Keratinocyte (primary cell): ENCODE results near the gene WTIP. TPM values are rescaled to one million over a fixed set of nuclear protein-coding genes. Genes with fewer than 3 reads are reported as not detected.

Experiments used
- DNase-seq: peaks from one replicate; pipeline ENCODE4 v3.0.0-alpha.2; 2011; ENCODE audit warnings: low read depth, missing footprints, low spot score
- FAIRE-seq: peaks from 2 replicates; lab custom pipeline; 2011; peaks lifted over from hg19 to GRCh38; lab: Jason Lieb, UNC
- H2AFZ ChIP-seq: 2 replicates; pipeline ENCODE4 v1.6.0; 2012; ENCODE audit warnings: low read length, control low read depth, inconsistent platforms; ENCODE audit not compliant: control insufficient read depth
- H3K27ac ChIP-seq: 2 replicates; pipeline ENCODE4 v1.5.1; 2011; ENCODE audit warnings: low read length; ENCODE audit not compliant: control insufficient read depth, insufficient read depth
- H3K27me3 ChIP-seq: 3 replicates; pipeline ENCODE4 v1.6.0; 2011; ENCODE audit warnings: low read length; ENCODE audit not compliant: control insufficient read depth, insufficient read depth; ENCODE audit errors: extremely low read depth
- H3K36me3 ChIP-seq, 2 experiments: 2 replicates in 1 of 2; 3 replicates in 1 of 2; pipeline ENCODE4 v1.5.1; 2011; ENCODE audit warnings: low read length in 2 of 2, mild to moderate bottlenecking in 1 of 2; ENCODE audit not compliant: control insufficient read depth in 2 of 2, insufficient read depth in 2 of 2; ENCODE audit errors: extremely low read depth in 1 of 2
- H3K4me1 ChIP-seq: 3 replicates; pipeline ENCODE4 v1.5.1; 2011; ENCODE audit warnings: low read length; ENCODE audit not compliant: control insufficient read depth, insufficient read depth; ENCODE audit errors: extremely low read depth
- H3K4me2 ChIP-seq: 3 replicates; pipeline ENCODE4 v1.6.0; 2011; ENCODE audit warnings: low read depth, low read length; ENCODE audit not compliant: control insufficient read depth, insufficient read depth; ENCODE audit errors: extremely low read depth
- H3K4me3 ChIP-seq, 3 experiments: fragments of 200-600 bp in 1 of 3; sonication (generic) in 1 of 3; 2 replicates in 2 of 3; 3 replicates in 1 of 3; pipeline ENCODE4 v1.5.1; 2011 to 2016; ENCODE audit warnings: low read length in 3 of 3, mild to moderate bottlenecking in 3 of 3, control low read depth in 2 of 3, inconsistent platforms in 1 of 3, low read depth in 1 of 3, mixed read lengths in 1 of 3, mixed run types in 1 of 3, moderate library complexity in 1 of 3; ENCODE audit not compliant: control insufficient read depth in 2 of 3, insufficient read depth in 2 of 3; ENCODE audit errors: extremely low read depth in 1 of 3
- H3K79me2 ChIP-seq: 2 replicates; pipeline ENCODE4 v1.6.0; 2012; ENCODE audit warnings: low read length; ENCODE audit not compliant: control insufficient read depth, insufficient read depth
- H3K9ac ChIP-seq: 3 replicates; pipeline ENCODE4 v1.6.0; 2011; ENCODE audit warnings: low read length; ENCODE audit not compliant: control insufficient read depth, insufficient read depth; ENCODE audit errors: extremely low read depth
- H3K9me1 ChIP-seq: 3 replicates; pipeline ENCODE4 v1.6.0; 2011; ENCODE audit warnings: low read length; ENCODE audit not compliant: control insufficient read depth, insufficient read depth; ENCODE audit errors: extremely low read depth
- H3K9me3 ChIP-seq: 2 replicates; pipeline ENCODE4 v1.5.1; 2012; ENCODE audit warnings: low read depth, low read length; ENCODE audit not compliant: control insufficient read depth
- H4K20me1 ChIP-seq: 3 replicates; pipeline ENCODE4 v1.6.0; 2011; ENCODE audit warnings: low read length; ENCODE audit not compliant: control insufficient read depth, insufficient read depth; ENCODE audit errors: extremely low read depth
- CTCF ChIP-seq, 3 experiments: IDR thresholded peaks in 1 of 3; conservative IDR thresholded peaks in 1 of 3; optimal IDR thresholded peaks in 1 of 3; 2 replicates in 2 of 3; 3 replicates in 1 of 3; pipeline versions ENCODE3 to v1.5.1; 2011; ENCODE audit warnings: low read length in 3 of 3, mild to moderate bottlenecking in 3 of 3, moderate library complexity in 2 of 3, control low read depth in 1 of 3, inconsistent platforms in 1 of 3; ENCODE audit not compliant: insufficient read depth in 2 of 3; ENCODE audit errors: extremely low read depth in 1 of 3
- EZH2 ChIP-seq: IDR thresholded peaks from one replicate; pipeline ENCODE4 v1.6.1; 2012; ENCODE audit warnings: inconsistent platforms, mild to moderate bottlenecking, low read length, moderate library complexity
- dilution Hi-C: fragments of 300-500 bp; cut with MboI; formaldehyde crosslinking; loops from one replicate; pipeline ENCODE4 v1.7.0; 2020; ENCODE audit warnings: low sequenced_read_pairs; ENCODE audit not compliant: extremely low pct_ligation_motif_present
- polyA plus RNA-seq, 5 experiments: library from polyadenylated mRNA; depleted of rRNA in 3 of 5; stranded (reverse) in 3 of 5; stranded (forward) in 1 of 5; unstranded in 1 of 5; fragments of >200 nt; gene quantifications; 1 replicate in 1 of 5; 2 replicates in 3 of 5; 3 replicates in 1 of 5; pipeline versions ENCODE4 v1.2.1 to v1.2.3, GENCODE V29; 2011 to 2012; ENCODE audit warnings: missing spikeins in 2 of 5, low read depth in 1 of 5, low replicate concordance in 1 of 5

WTIP gene
- polyA plus RNA-seq, 1 donor (not counting 4 experiments of a cell fraction or from before 2014, with no cell fraction given) = 14.5 TPM

- no peak overlapping the region for H3K9ac ChIP-seq
- H2AFZ ChIP-seq = no peak overlapping the region
- H3K4me3 ChIP-seq = no peak overlapping the region
- no peaks in the 10 kb centered on the region for H3K9me1 ChIP-seq
- no peak overlapping the region for H3K27ac ChIP-seq
- dilution Hi-C loops = no loop called here
- FAIRE-seq (no peak), DNase-seq (no peak)
- H3K27me3 ChIP-seq = no peaks in the 10 kb centered on the region
- no peak overlapping the region for H3K4me2 ChIP-seq
- peaks cover 38 to 43% of the 10 kb centered on the region in 2 experiments for H3K36me3 ChIP-seq
- no peaks in the 10 kb centered on the region for H3K4me1 ChIP-seq
- TF ChIP-seq CTCF (optimal IDR thresholded peaks at IDR 0.05 in 1 of 3, IDR thresholded peaks at IDR 0.05 in 1 of 3, conservative IDR thresholded peaks at IDR 0.05 in 1 of 3; ENCODE audit: extremely low read depth in 1 of 3, insufficient read depth in 2 of 3, low read length in 3 of 3) = no peak
- H3K9me3 ChIP-seq = no peaks in the 10 kb centered on the region
- peaks cover 33% of the 10 kb centered on the region for H3K79me2 ChIP-seq
- H4K20me1 ChIP-seq = peaks cover 5% of the 10 kb centered on the region
Observed at GRCh38 chr19:34458677-34459076, 22.9 kb upstream of the WTIP start.

- TF ChIP-seq CTCF (optimal IDR thresholded peaks at IDR 0.05 in 1 of 3, IDR thresholded peaks at IDR 0.05 in 1 of 3, conservative IDR thresholded peaks at IDR 0.05 in 1 of 3; ENCODE audit: extremely low read depth in 1 of 3, insufficient read depth in 2 of 3, low read length in 3 of 3) (no peak), EZH2 (no peak)
- dilution Hi-C loops = no loop called here
- FAIRE-seq (no peak), DNase-seq (no peak)
- Histone ChIP-seq H3K9me3 (no peaks in the 10 kb centered on the region), H3K4me1 (no peaks in the 10 kb centered on the region), H4K20me1 (peaks cover 3% of the 10 kb centered on the region), H3K4me3 (no peak overlapping the region), H2AFZ (no peak overlapping the region), H3K9ac (no peak overlapping the region), H3K36me3 (peaks cover 34% of the 10 kb centered on the region in 2 experiments), H3K27me3 (no peaks in the 10 kb centered on the region), H3K4me2 (no peak overlapping the region), H3K9me1 (no peaks in the 10 kb centered on the region), H3K27ac (no peak overlapping the region), H3K79me2 (peaks cover 31% of the 10 kb centered on the region)
Observed at GRCh38 chr19:34459614-34460013, 21.9 kb upstream of the WTIP start.
